Activated T-helper 2 cell treated with anti-CD3 and anti-CD28 coated beads, Interferon-gamma antibody, Interleukin-2, Interleukin-4, amounts not matched to agents 10 μg/mL and 5 μg/mL and 100 μg/mL, durations not matched to agents 14 hours and 24 hours and 36 hours (primary cell): ENCODE results near the gene MAGI2. TPM values are rescaled to one million over a fixed set of nuclear protein-coding genes. Genes with fewer than 3 reads are reported as not detected.
"Not testable (repeated sequence)": the region's sequence is repeated elsewhere in the genome, so short reads cannot be mapped to it uniquely, and the experiment has no call there.

Source experiments
- DNase-seq: peaks from one replicate; pipeline ENCODE4 v3.0.0; 2021; ENCODE audit warnings: low spot score
- H3K27ac Mint-ChIP-seq: one replicate; pipeline ENCODE4 v1.8.0; 2021; ENCODE audit warnings: mixed read lengths
- H3K27me3 Mint-ChIP-seq: one replicate; pipeline ENCODE4 v1.8.0; 2021; ENCODE audit warnings: low read depth, mixed read lengths
- H3K36me3 Mint-ChIP-seq: one replicate; pipeline ENCODE4 v1.8.0; 2021; ENCODE audit warnings: low read depth, mixed read lengths
- H3K4me1 Mint-ChIP-seq: one replicate; pipeline ENCODE4 v1.8.0; 2021; ENCODE audit warnings: low read depth, mixed read lengths
- H3K4me3 Mint-ChIP-seq: one replicate; pipeline ENCODE4 v1.8.0; 2021; ENCODE audit warnings: low read depth, mild to moderate bottlenecking, moderate library complexity, mixed read lengths
- H3K9me3 Mint-ChIP-seq: one replicate; pipeline ENCODE4 v1.8.0; 2021; ENCODE audit warnings: mixed read lengths
- intact Hi-C: fragments of 100-400 bp; cut with micrococcal nuclease; formaldehyde crosslinking; loops from one replicate; pipeline ENCODE4 v1.15.1; 2023
- total RNA-seq: library from RNA; stranded (reverse); gene quantifications from 2 replicates; pipeline ENCODE4 v1.2.3, GENCODE V29; 2022

The MAGI2 gene
- total RNA-seq, 1 donor from 2014 or later = 0.21 TPM

GRCh38 chr7:79130715-79131114, 322.8 kb downstream of the MAGI2 start:
- Mint-ChIP-seq H3K9me3 (peaks cover 5% of the 10 kb centered on the region), H3K36me3 (no peaks in the 10 kb centered on the region), H3K4me3 (no peak overlapping the region), H3K4me1 (no peaks in the 10 kb centered on the region), H3K27me3 (no peaks in the 10 kb centered on the region), H3K27ac (no peak overlapping the region)
- intact Hi-C loops = no loop called here
- no peak for DNase-seq

GRCh38 chr7:79124331-79124730, 329.1 kb downstream of the MAGI2 start:
- intact Hi-C loops = no loop called here
- no peaks in the 10 kb centered on the region for H3K4me1 Mint-ChIP-seq
- no peak overlapping the region for H3K27ac Mint-ChIP-seq
- H3K27me3 Mint-ChIP-seq = no peaks in the 10 kb centered on the region
- H3K4me3 Mint-ChIP-seq = no peak overlapping the region
- H3K9me3 Mint-ChIP-seq = peaks cover 10% of the 10 kb centered on the region
- no peaks in the 10 kb centered on the region for H3K36me3 Mint-ChIP-seq
- DNase-seq = no peak

GRCh38 chr7:79118143-79118542, 335.3 kb downstream of the MAGI2 start:
- intact Hi-C loops = no loop called here
- Mint-ChIP-seq H3K36me3 (no peaks in the 10 kb centered on the region), H3K27ac (no peak overlapping the region), H3K4me3 (no peak overlapping the region), H3K4me1 (no peaks in the 10 kb centered on the region), H3K9me3 (no peaks in the 10 kb centered on the region), H3K27me3 (no peaks in the 10 kb centered on the region)
- no peak for DNase-seq

GRCh38 chr7:79096361-79096805, 357.1 kb downstream of the MAGI2 start:
- H3K4me1 Mint-ChIP-seq = no peaks in the 10 kb centered on the region
- H3K27ac Mint-ChIP-seq = no peak overlapping the region
- H3K4me3 Mint-ChIP-seq = no peak overlapping the region
- H3K27me3 Mint-ChIP-seq = no peaks in the 10 kb centered on the region
- intact Hi-C loops = no loop called here
- no peak for DNase-seq
- no peaks in the 10 kb centered on the region for H3K36me3 Mint-ChIP-seq
- peaks cover 3% of the 10 kb centered on the region for H3K9me3 Mint-ChIP-seq

- no peak for DNase-seq
- H3K27ac Mint-ChIP-seq = no peak overlapping the region
- no peaks in the 10 kb centered on the region for H3K36me3 Mint-ChIP-seq
- intact Hi-C loops = no loop called here
- no peak overlapping the region for H3K4me3 Mint-ChIP-seq
- no peaks in the 10 kb centered on the region for H3K9me3 Mint-ChIP-seq
- no peaks in the 10 kb centered on the region for H3K4me1 Mint-ChIP-seq
- H3K27me3 Mint-ChIP-seq = no peaks in the 10 kb centered on the region
These were observed 360.0 kb downstream of the MAGI2 start for GRCh38 chr7:79093421-79093820.

- Mint-ChIP-seq H3K9me3 (no peaks in the 10 kb centered on the region), H3K27ac (no peak overlapping the region), H3K4me1 (no peaks in the 10 kb centered on the region), H3K36me3 (no peaks in the 10 kb centered on the region), H3K4me3 (no peak overlapping the region), H3K27me3 (no peaks in the 10 kb centered on the region)
- no peak for DNase-seq
- intact Hi-C loops = no loop called here
These were observed 361.8 kb downstream of the MAGI2 start for GRCh38 chr7:79091661-79092060.

GRCh38 chr7:79091011-79091410, 362.5 kb downstream of the MAGI2 start:
- no peaks in the 10 kb centered on the region for H3K4me1 Mint-ChIP-seq
- H3K36me3 Mint-ChIP-seq = no peaks in the 10 kb centered on the region
- DNase-seq = no peak
- intact Hi-C loops = no loop called here
- no peaks in the 10 kb centered on the region for H3K9me3 Mint-ChIP-seq
- H3K27me3 Mint-ChIP-seq = no peaks in the 10 kb centered on the region
- H3K27ac Mint-ChIP-seq = no peak overlapping the region
- no peak overlapping the region for H3K4me3 Mint-ChIP-seq

- H3K27me3 Mint-ChIP-seq = no peaks in the 10 kb centered on the region
- H3K9me3 Mint-ChIP-seq = no peaks in the 10 kb centered on the region
- no peaks in the 10 kb centered on the region for H3K4me1 Mint-ChIP-seq
- H3K36me3 Mint-ChIP-seq = no peaks in the 10 kb centered on the region
- intact Hi-C loops = no loop called here
- no peak overlapping the region for H3K4me3 Mint-ChIP-seq
- no peak overlapping the region for H3K27ac Mint-ChIP-seq
- DNase-seq = no peak
These were observed 362.9 kb downstream of the MAGI2 start for GRCh38 chr7:79090543-79090942.

GRCh38 chr7:79084423-79084822, 369.0 kb downstream of the MAGI2 start:
- no peaks in the 10 kb centered on the region for H3K4me1 Mint-ChIP-seq
- DNase-seq = no peak
- no peak overlapping the region for H3K27ac Mint-ChIP-seq
- no peaks in the 10 kb centered on the region for H3K27me3 Mint-ChIP-seq
- H3K4me3 Mint-ChIP-seq = no peak overlapping the region
- no peaks in the 10 kb centered on the region for H3K36me3 Mint-ChIP-seq
- intact Hi-C loops = no loop called here
- H3K9me3 Mint-ChIP-seq = no peaks in the 10 kb centered on the region

GRCh38 chr7:79079919-79080554, 373.4 kb downstream of the MAGI2 start:
- DNase-seq = no peak
- intact Hi-C loops = no loop called here
- Mint-ChIP-seq H3K27ac (no peak overlapping the region), H3K4me1 (no peaks in the 10 kb centered on the region), H3K9me3 (peaks cover 4% of the 10 kb centered on the region), H3K27me3 (no peaks in the 10 kb centered on the region), H3K36me3 (no peaks in the 10 kb centered on the region), H3K4me3 (no peak overlapping the region)

- intact Hi-C loops = no loop called here
- DNase-seq = no peak
- peaks cover 4% of the 10 kb centered on the region for H3K9me3 Mint-ChIP-seq
These were observed 375.2 kb downstream of the MAGI2 start for GRCh38 chr7:79078273-79078672.

GRCh38 chr7:79071187-79071586, 382.3 kb downstream of the MAGI2 start:
- intact Hi-C loops, H3K36me3 Mint-ChIP-seq, H3K4me1 Mint-ChIP-seq, H3K4me3 Mint-ChIP-seq, H3K27ac Mint-ChIP-seq, DNase-seq, H3K27me3 Mint-ChIP-seq: not testable (repeated sequence)
- H3K9me3 Mint-ChIP-seq = peaks cover 17% of the 10 kb centered on the region

More at GRCh38 chr7:79078273-79078672, 375.2 kb downstream of the MAGI2 start:
- Mint-ChIP-seq H3K27me3 (no peaks in the 10 kb centered on the region), H3K36me3 (no peaks in the 10 kb centered on the region), H3K4me1 (no peaks in the 10 kb centered on the region), H3K4me3 (no peak overlapping the region), H3K27ac (no peak overlapping the region)

- no peaks in the 10 kb centered on the region for H3K27me3 Mint-ChIP-seq
- no peaks in the 10 kb centered on the region for H3K4me1 Mint-ChIP-seq
- peaks cover 9% of the 10 kb centered on the region for H3K9me3 Mint-ChIP-seq
- DNase-seq = no peak
- no peaks in the 10 kb centered on the region for H3K36me3 Mint-ChIP-seq
- no peak overlapping the region for H3K4me3 Mint-ChIP-seq
- intact Hi-C loops = no loop called here
- no peak overlapping the region for H3K27ac Mint-ChIP-seq
These were observed 389.2 kb downstream of the MAGI2 start for GRCh38 chr7:79064187-79064823.
